GM21576 (cell line): ENCODE measurements around the gene TIMM50.
"Not testable (repeated sequence)": the region's sequence is repeated elsewhere in the genome, so short reads cannot be mapped to it uniquely, and the experiment has no call there.

ENCODE experiments used
- ATAC-seq: cut with Tn5 transposase; IDR thresholded peaks from one replicate; pipeline ENCODE4 v1.9.1; 2021; ENCODE audit warnings: mild to moderate bottlenecking, moderate library complexity; ENCODE audit not compliant: unreplicated experiment

TIMM50 gene

DNA sequence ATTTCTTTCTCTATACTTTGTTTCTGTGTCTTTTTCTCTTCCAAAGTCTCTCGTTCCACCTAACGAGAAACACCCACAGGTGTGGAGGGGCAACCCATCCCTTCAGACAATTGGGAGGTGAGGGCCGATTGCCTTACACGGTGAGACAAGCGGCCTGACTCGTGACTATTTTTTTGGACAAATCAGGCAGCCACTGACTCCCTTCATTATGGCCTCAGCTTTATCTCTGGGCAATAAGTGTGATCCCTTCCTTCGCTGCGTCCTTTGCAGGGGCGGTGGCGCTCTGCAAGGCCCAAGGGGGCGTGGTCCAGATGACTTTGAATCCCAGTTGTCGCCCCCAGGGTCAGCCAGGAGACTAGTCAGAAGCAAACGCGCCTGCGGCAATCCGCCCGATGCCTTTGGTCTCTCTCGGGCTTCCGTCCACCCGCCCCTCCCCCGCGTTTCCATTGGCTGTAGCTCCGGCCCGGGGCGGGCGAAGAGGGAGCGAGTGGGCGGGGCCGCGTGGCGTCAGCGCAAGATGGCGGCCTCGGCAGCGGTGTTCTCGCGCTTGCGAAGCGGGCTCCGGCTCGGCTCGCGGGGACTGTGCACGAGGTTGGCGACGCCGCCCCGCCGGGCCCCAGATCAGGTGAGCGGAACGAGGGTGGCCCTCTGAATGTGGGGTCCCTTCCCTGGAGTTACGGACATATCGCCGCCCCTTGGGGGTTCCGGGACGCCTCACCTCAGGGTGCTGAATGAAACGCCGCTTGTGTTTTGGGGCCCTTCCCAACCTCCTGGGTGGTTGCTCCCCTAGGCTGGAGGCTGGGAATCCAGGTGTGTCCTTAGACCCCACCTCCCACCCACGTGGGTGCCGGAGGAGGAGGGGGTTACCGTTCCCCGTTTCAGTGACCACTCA lies at the start of gene TIMM50:
TIMM50 (plus strand) TSS at position 502 of the 892 bp plus-strand sequence; CDS start at position 518, 16 bp downstream.
- peak; percentile 84 for ATAC-seq

GRCh38 chr19:39432677-39433025 lies 48.0 kb upstream of the TIMM50 start:
- ATAC-seq = no peak

DNA sequence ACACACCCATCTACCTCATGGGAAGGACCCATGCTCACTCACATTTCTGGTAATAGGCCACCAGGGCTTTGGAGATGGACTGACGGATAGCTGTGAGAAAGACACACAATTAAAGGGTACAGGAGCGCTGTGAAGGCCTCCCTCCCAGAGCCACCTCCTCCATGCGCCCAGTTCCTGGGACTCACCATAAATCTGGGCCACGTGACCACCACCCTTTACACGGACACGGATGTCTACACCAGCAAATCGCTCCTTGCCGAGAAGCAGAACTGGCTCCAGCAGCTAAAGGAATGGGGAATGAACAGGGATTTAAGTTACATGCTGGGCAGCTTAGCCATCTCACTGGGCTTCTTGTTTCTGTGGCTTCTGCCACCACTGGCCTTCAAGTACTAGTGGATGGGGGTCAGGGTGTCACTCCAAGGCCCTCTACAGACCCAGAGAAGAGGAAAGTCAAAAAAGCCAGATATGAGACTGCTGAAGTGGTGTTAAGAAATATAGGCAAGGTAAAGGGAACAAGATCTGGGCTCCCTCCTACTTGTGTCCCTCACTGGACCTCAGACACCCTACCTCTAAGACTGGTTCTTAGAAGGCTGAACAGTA lies 47.1 kb upstream of the TIMM50 start:
- no peak for ATAC-seq

GRCh38 chr19:39434123-39435076 lies 46.2 kb upstream of the TIMM50 start:
- no peak for ATAC-seq

DNA sequence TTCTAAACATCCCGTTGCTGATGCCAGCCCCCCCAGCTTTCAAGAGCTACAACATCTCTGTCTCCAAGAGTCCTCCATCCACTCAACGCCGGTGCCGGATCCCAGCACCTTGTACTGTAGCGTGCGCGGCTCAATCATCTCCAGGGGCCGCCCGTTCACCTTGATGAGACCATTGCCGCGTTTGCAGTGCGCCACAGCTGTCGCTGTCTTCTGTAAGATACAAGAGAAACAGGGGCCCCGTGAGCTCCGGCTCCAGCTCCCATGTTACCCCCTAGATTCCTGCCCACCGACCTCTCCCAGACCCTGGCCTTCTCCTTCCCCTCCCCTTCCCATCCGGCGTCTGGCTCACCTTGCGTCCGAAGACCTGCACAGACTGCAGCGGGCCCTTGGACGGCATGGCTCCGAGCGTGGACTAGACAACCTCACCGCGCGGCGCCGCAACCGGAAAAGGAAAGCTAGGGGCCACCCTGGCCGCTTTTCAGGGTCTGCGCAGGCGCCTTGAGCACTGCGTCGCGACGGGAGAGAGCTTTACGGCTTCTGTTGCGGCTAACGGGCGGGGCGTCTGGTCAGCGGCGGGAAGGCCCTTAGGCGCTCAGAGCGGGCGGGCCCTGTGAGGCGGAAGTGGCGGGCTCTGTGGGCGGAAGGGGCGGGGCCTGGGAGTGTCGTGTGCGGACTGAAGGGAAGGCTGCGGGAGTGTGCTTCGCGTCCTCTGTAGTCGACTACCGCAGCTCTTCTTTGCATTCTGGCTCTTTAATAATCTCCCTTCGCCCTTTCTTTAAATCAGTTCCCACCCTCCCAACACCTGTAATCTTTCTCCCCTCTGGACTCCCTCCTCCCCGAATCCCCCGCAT lies 44.9 kb upstream of the TIMM50 start, which contains the start of gene RPS16:
RPS16 (minus strand) TSS at position 451 of the 851 bp plus-strand sequence; CDS start at position 397, 54 bp downstream.
- ATAC-seq = peak; percentile 76

DNA sequence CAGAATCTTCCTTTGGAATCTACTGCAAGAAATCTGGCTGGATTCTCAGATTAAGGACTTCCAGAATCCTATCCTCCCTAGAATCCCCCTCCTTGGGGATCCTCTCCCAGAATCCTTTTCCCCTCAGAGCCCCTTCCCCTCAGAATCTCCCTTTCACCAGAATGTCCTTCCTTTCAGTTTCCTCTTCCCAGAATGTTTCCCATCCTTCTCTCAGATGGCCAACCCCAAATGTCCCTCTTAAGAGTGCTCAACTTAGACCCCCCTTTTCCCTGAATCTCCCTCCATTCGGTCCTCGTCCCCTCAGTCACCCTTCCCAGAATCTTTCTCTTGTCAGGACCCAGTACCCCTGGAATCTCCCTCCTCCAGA lies 44.3 kb upstream of the TIMM50 start:
- no peak for ATAC-seq

- no peak for ATAC-seq
Measured at GRCh38 chr19:39438270-39438934, 42.2 kb upstream of the TIMM50 start.

GRCh38 chr19:39444598-39445195 lies 35.9 kb upstream of the TIMM50 start:
- ATAC-seq = no peak

- peak; percentile 70 for ATAC-seq
Measured at GRCh38 chr19:39445196-39446111, 35.2 kb upstream of the TIMM50 start, which contains the start of gene SUPT5H. SUPT5H (plus strand) TSS chr19:39445582; CDS start chr19:39445891, 309 bp downstream.

DNA sequence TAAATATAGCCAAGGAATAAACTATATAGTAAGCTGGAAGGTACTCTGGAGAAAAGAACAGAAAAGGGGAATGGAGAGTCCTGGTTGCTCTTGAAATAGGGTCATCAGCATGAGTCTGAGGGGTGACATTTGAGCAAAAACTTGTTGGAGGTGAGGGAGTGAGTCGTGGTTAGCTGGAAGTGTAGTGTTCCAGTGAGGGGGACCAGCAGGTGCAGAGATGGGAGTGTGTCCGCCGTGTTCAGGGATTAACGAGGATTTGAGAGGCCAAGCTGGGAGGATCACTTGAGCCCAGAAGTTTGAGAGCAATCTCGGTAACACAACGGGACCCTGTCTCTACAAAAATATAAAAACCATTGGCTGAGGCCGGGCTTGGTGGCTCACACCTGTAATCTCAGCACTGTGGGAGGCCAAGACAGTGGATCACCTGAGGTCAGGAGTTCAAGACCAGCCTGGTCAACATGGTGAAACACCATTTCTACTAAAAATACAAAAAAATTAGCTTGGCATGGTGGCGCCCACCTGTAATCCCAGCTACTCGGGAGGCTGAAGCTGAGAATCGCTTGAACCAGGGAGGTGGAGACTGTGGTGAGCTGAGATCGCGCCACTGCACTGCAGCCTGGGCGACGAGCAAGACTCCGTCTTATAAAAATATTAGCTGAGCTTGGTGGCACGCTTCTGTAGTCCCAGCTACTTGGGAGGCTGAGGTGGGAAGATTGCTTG lies 34.1 kb upstream of the TIMM50 start:
- no peak for ATAC-seq

DNA sequence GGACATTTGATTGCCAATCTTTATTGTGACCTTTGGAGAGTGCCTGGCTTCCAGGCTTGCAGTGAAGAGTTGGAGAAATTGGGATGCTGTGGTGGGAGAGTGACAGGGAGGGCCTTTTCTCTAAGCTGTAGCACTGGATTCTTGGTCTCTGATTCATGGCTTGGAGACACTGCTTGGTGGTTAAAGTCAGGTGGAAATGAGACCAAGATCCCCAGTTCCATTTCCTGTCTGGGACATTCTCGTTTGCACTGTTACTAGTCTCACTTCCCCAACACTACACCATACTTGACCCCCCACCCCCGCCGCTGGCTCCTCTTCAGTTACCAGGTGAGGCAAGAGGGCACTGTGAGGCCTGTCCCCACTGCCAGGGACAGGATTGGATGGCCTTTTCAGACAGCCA lies 32.4 kb upstream of the TIMM50 start:
- ATAC-seq = no peak

DNA sequence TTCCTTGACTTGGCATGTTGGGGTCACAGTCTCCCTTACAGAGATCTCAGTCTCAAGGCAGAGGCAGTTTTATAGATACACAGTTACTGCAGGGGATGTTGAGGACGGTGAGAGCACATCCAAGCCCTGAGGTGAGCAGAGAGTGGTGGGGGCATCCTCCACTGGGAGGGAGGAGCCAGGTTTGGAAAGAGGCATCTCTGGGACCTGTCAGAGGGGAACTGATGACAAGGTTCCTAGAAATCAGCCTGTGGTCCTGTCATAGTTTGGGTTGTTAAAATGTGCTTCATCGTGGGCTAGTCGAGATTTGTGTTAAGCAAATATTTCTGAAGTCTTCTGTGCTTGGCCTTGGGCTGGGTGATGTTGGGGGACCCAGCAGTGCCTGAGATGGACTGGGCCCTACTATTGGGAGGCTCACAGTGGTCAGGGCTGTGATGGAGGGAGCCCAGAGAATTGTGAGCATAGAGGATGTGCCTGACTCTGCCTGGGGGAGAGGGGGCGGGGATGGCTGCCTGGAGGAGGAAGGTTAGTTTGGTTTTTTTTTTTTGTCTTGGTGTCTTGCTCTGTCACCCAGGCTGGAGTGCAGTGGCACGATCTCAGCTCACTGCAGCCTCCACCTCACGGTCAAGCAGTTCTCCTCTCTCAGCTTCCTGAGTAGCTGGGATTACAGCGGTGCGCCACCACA lies 31.4 kb upstream of the TIMM50 start:
- ATAC-seq = no peak

DNA sequence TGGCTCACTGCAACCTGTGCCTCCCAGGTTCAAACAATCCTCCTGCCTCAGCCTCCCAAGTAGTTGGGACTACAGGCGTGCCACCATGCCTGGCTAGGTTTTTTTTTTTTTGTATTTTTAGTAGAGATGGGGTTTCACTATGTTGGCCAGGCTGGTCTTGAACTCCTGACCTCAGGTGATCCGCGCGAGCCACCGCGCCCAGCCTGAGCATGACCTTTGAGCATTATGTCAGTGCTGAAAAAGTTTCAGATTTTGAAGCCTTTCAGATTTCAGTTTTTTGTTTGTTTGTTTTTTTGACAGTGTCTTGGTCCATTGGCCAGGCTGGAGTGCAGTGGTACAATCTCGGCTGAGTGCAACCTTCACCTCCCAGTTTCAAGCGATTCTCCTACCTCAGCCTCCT lies 29.4 kb upstream of the TIMM50 start:
- ATAC-seq = not testable (repeated sequence)

DNA sequence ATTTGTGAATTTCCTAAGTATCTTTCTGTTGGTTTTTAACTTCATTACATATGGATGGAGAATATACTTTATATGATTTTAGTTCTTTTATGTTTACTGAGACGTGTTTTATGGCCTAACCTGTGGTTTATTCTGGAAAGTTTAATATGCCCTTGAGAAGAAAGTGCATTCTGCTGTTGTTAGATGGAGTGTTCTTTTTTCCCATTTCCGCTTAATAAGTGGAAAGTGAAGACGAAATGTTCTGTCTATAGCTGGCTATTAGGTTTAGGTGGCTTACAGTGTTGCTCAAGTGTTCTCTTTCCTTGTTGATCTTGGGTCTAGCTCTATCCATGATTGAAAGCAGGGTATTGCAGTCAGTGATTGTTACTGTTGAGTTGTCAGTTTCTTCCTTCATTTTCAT lies 17.2 kb upstream of the TIMM50 start:
- no peak for ATAC-seq

DNA sequence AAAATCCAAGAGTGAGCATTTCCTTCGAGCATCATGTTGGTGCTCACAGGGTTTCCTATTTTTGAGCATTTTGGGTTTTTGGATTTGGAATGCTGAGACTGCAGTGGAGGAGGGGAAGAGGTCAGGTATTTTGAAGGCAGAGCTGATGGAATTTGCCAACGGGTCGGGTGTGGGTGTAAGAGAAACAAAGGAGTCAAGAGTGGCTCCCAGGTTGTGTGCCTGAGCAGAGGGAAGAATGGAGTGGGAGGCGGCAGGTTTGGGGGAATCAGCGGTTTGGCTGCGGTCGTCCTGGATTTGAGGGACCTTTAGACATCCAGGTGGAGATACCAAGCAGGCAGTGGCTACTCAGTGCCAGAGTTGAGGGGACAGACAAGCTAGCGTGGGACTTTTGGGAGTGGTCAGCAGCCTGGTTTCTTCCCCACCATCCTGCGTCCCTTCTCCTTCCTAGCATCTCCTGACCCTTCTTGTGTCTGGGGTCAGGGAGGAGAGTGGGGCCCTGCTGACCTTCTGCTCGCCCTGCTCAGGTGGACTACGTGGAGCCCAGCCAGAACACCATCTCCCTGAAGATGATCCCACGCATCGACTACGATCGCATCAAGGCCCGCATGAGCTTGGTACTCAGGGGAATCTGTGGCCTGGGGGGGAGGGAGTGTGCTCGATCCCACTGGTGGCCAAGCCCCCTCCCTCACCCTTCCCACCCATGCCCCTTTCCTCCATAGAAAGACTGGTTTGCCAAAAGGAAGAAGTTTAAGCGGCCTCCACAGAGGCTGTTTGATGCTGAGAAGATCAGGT lies 14.5 kb upstream of the TIMM50 start:
- ATAC-seq = no peak

GRCh38 chr19:39467941-39468340 lies 12.7 kb upstream of the TIMM50 start:
- ATAC-seq = no peak
